HepG2 (cell line): ENCODE data around the gene IFIH1. TPM values are rescaled to one million over a fixed set of nuclear protein-coding genes. Genes with fewer than 3 reads are reported as not detected.
A peak's percentile ranks its signal among the peaks of the same experiment; 100 is the strongest.

Experiments
- BHLHE40 ChIP-seq: IDR thresholded peaks from 2 replicates; pipeline ENCODE4 v1.6.1; 2011; ENCODE audit warnings: low read length, improper control_type of control experiment
- JARID2 ChIP-seq: sonication (generic); formaldehyde crosslinking; IDR thresholded peaks from 2 replicates; pipeline ENCODE4 v1.8.1; 2023; ENCODE audit warnings: missing genetic modification reagents, inconsistent platforms; ENCODE audit not compliant: insufficient replicate concordance
- PHF21A ChIP-seq: sonication (generic); formaldehyde crosslinking; IDR thresholded peaks from 2 replicates; pipeline ENCODE4 v1.5.0; 2020; ENCODE audit warnings: mild to moderate bottlenecking, missing genetic modification reagents
- REST ChIP-seq, 2 experiments: IDR thresholded peaks; 2 replicates each; pipeline ENCODE4 v1.6.1; 2011 to 2012; ENCODE audit warnings: low read length in 2 of 2, borderline replicate concordance in 1 of 2, low read depth in 1 of 2, mild to moderate bottlenecking in 1 of 2, moderate library complexity in 1 of 2
- ZBTB39 ChIP-seq: sonication (generic); formaldehyde crosslinking; IDR thresholded peaks from 2 replicates; pipeline ENCODE4 v1.5.0; 2020; ENCODE audit warnings: missing genetic modification reagents
- ZNF136 ChIP-seq: sonication (generic); formaldehyde crosslinking; IDR thresholded peaks from 2 replicates; pipeline ENCODE4 v1.8.1; 2022; ENCODE audit warnings: low read depth, mild to moderate bottlenecking, moderate library complexity, missing genetic modification reagents
- ZNF510 ChIP-seq: sonication (generic); formaldehyde crosslinking; IDR thresholded peaks from 2 replicates; pipeline ENCODE4 v1.4.0; 2020; ENCODE audit warnings: low read depth, mild to moderate bottlenecking, missing genetic modification reagents
- ZNF616 ChIP-seq: sonication (generic); formaldehyde crosslinking; IDR thresholded peaks from 2 replicates; pipeline ENCODE4 v1.5.0; 2020; ENCODE audit warnings: low read depth, mild to moderate bottlenecking, missing genetic modification reagents
- ZNF883 ChIP-seq: sonication (generic); formaldehyde crosslinking; IDR thresholded peaks from 2 replicates; pipeline ENCODE4 v1.5.1; 2020; ENCODE audit warnings: mild to moderate bottlenecking, missing genetic modification reagents; ENCODE audit errors: not compliant biosample characterization
- polyA plus RNA-seq, 8 experiments: library from polyadenylated mRNA; depleted of rRNA in 3 of 8; stranded (reverse) in 7 of 8; unstranded in 1 of 8; fragments of >200 nt; fragmentation: Illumina TruSeq in 4 of 8; extraction: Trizol in 4 of 8; gene quantifications; 2 replicates each; pipeline versions ENCODE4 v1.2.1 to v1.2.3, GENCODE V29; 2011 to 2016; ENCODE audit warnings: low read depth in 4 of 8, missing spikeins in 1 of 8, mixed read lengths in 1 of 8; ENCODE audit not compliant: insufficient read depth in 1 of 8
- total RNA-seq, 5 experiments: library from RNA; depleted of rRNA; stranded (reverse); fragments of >200 nt; fragmentation: Illumina TruSeq; extraction: Trizol; gene quantifications; 2 replicates each; pipeline ENCODE4 v1.2.3, GENCODE V29; 2016; ENCODE audit warnings: low read depth in 1 of 5
- TF ChIP-seq, protein P1 (sequence below): sonication (generic); formaldehyde crosslinking; IDR thresholded peaks from 2 replicates; pipeline ENCODE4 v1.4.0; 2020; ENCODE audit warnings: missing genetic modification reagents; ENCODE audit errors: not compliant biosample characterization
- TF ChIP-seq, protein P2 (sequence below): sonication (generic); formaldehyde crosslinking; IDR thresholded peaks from 2 replicates; pipeline ENCODE4 v1.5.0; 2020; ENCODE audit warnings: mild to moderate bottlenecking, missing genetic modification reagents
- TF ChIP-seq, protein P3 (sequence below): sonication (generic); formaldehyde crosslinking; IDR thresholded peaks from 2 replicates; pipeline ENCODE4 v1.8.1; 2023; ENCODE audit warnings: mild to moderate bottlenecking, missing genetic modification reagents, borderline replicate concordance
- TF ChIP-seq, protein P4 (sequence below): sonication (generic); formaldehyde crosslinking; IDR thresholded peaks from 2 replicates; pipeline ENCODE4 v1.4.0; 2020; ENCODE audit warnings: missing genetic modification reagents

IFIH1 gene
- total and polyA plus RNA-seq, 2 of the 13 experiments (the other 11 are each of a cell fraction or from before 2014, with no cell fraction given) = 1.5 to 11.5 TPM

- TF ChIP-seq ZBTB39 = no peak
- TF ChIP-seq, protein P1, sequence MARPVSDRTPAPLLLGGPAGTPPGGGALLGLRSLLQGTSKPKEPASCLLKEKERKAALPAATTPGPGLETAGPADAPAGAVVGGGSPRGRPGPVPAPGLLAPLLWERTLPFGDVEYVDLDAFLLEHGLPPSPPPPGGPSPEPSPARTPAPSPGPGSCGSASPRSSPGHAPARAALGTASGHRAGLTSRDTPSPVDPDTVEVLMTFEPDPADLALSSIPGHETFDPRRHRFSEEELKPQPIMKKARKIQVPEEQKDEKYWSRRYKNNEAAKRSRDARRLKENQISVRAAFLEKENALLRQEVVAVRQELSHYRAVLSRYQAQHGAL (CRISPR knock-in tag) = no peak
- no peak for TF ChIP-seq ZNF136
- TF ChIP-seq ZNF883 (CRISPR knock-in tag) = no peak
- TF ChIP-seq PHF21A = no peak
- peak; percentile 53; the same call in 1 of the 2 replicates for TF ChIP-seq ZNF616
- no peak for TF ChIP-seq ZNF510 (CRISPR knock-in tag)
- TF ChIP-seq, protein P2, sequence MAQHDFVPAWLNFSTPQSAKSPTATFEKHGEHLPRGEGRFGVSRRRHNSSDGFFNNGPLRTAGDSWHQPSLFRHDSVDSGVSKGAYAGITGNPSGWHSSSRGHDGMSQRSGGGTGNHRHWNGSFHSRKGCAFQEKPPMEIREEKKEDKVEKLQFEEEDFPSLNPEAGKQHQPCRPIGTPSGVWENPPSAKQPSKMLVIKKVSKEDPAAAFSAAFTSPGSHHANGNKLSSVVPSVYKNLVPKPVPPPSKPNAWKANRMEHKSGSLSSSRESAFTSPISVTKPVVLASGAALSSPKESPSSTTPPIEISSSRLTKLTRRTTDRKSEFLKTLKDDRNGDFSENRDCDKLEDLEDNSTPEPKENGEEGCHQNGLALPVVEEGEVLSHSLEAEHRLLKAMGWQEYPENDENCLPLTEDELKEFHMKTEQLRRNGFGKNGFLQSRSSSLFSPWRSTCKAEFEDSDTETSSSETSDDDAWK (CRISPR knock-in tag) = no peak
- TF ChIP-seq REST (IDR thresholded peaks at IDR 0.05; ENCODE audit: borderline replicate concordance in 1 of 2, low read depth in 1 of 2, low read length in 2 of 2) = no peak; a peak in 1 of 4 replicates
- no peak for TF ChIP-seq JARID2
- TF ChIP-seq, protein P3, sequence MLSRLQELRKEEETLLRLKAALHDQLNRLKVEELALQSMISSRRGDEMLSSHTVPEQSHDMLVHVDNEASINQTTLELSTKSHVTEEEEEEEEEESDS = no peak
- TF ChIP-seq BHLHE40 = no peak
- TF ChIP-seq, protein P4, sequence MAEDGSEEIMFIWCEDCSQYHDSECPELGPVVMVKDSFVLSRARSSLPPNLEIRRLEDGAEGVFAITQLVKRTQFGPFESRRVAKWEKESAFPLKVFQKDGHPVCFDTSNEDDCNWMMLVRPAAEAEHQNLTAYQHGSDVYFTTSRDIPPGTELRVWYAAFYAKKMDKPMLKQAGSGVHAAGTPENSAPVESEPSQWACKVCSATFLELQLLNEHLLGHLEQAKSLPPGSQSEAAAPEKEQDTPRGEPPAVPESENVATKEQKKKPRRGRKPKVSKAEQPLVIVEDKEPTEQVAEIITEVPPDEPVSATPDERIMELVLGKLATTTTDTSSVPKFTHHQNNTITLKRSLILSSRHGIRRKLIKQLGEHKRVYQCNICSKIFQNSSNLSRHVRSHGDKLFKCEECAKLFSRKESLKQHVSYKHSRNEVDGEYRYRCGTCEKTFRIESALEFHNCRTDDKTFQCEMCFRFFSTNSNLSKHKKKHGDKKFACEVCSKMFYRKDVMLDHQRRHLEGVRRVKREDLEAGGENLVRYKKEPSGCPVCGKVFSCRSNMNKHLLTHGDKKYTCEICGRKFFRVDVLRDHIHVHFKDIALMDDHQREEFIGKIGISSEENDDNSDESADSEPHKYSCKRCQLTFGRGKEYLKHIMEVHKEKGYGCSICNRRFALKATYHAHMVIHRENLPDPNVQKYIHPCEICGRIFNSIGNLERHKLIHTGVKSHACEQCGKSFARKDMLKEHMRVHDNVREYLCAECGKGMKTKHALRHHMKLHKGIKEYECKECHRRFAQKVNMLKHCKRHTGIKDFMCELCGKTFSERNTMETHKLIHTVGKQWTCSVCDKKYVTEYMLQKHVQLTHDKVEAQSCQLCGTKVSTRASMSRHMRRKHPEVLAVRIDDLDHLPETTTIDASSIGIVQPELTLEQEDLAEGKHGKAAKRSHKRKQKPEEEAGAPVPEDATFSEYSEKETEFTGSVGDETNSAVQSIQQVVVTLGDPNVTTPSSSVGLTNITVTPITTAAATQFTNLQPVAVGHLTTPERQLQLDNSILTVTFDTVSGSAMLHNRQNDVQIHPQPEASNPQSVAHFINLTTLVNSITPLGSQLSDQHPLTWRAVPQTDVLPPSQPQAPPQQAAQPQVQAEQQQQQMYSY (CRISPR knock-in tag) = no peak
Measured at GRCh38 chr2:162318328-162319180, at the start of gene IFIH1 (continued).
